H1 (cell line): ENCODE data around the gene ABCG8. TPM values are rescaled to one million over a fixed set of nuclear protein-coding genes. Genes with fewer than 3 reads are reported as not detected.

Experiments
- CTCF ChIA-PET: fragments of 300-600 bp; sonication (Branson Sonifier 250); formaldehyde crosslinking; loops from one replicate; lab custom pipeline; 2021; ENCODE audit not compliant: partially characterized antibody; lab: Charles Lee
- POLR2A ChIA-PET: fragments of 300-600 bp; sonication (Branson Sonifier 250); formaldehyde crosslinking; loops from one replicate; lab custom pipeline; 2021; ENCODE audit warnings: inconsistent platforms; ENCODE audit not compliant: partially characterized antibody; lab: Charles Lee
- DNase-seq, 2 experiments: peaks; one replicate each; pipeline versions ENCODE4 v3.0.0 to v3.0.0-alpha.2; 2010 to 2022; ENCODE audit warnings: low spot score in 2 of 2, low read depth in 1 of 2, mixed read lengths in 1 of 2
- FAIRE-seq: peaks from 2 replicates; lab custom pipeline; 2011; peaks lifted over from hg19 to GRCh38; lab: Jason Lieb, UNC
- H2AFZ ChIP-seq: 2 replicates; pipeline ENCODE4 v1.8.1; 2012; ENCODE audit warnings: low read length, inconsistent platforms
- H2AK5ac ChIP-seq: 2 replicates; pipeline ENCODE4 v1.6.1; 2013; ENCODE audit warnings: low read depth, low read length
- H2BK120ac ChIP-seq: replicated peaks from 2 replicates; pipeline ENCODE3; 2013; ENCODE audit warnings: low read depth, low read length, inconsistent platforms
- H2BK12ac ChIP-seq: 2 replicates; pipeline ENCODE4 v1.6.1; 2013; ENCODE audit warnings: low read depth, low read length
- H2BK15ac ChIP-seq: 2 replicates; pipeline ENCODE4 v1.6.1; 2013; ENCODE audit warnings: low read length
- H2BK20ac ChIP-seq: 2 replicates; pipeline ENCODE4 v1.6.1; 2013; ENCODE audit warnings: low read length
- H2BK5ac ChIP-seq: 2 replicates; pipeline ENCODE4 v1.6.1; 2013; ENCODE audit warnings: low read depth, low read length
- H3K14ac ChIP-seq: 2 replicates; pipeline ENCODE4 v1.6.1; 2013; ENCODE audit warnings: inconsistent platforms; ENCODE audit not compliant: insufficient read length
- H3K18ac ChIP-seq: 2 replicates; pipeline ENCODE4 v1.6.1; 2013; ENCODE audit warnings: low read length; ENCODE audit errors: extremely low read depth
- H3K23ac ChIP-seq: 2 replicates; pipeline ENCODE4 v1.6.1; 2013; ENCODE audit warnings: inconsistent platforms; ENCODE audit not compliant: insufficient read length
- H3K23me2 ChIP-seq: 2 replicates; pipeline ENCODE4 v1.6.1; 2013; ENCODE audit warnings: low read depth, low read length
- H3K27ac ChIP-seq: 2 replicates; pipeline ENCODE4 v1.6.1; 2011; ENCODE audit warnings: low read depth, low read length, inconsistent platforms
- H3K27me3 ChIP-seq, 4 experiments: replicated peaks in 1 of 4; 1 replicate in 1 of 4; 2 replicates in 3 of 4; pipeline versions ENCODE4 v1.6.1 to v1.8.1; 2011 to 2013; ENCODE audit warnings: low read length in 3 of 4, mild to moderate bottlenecking in 3 of 4, inconsistent platforms in 2 of 4, mixed read lengths in 2 of 4, moderate library complexity in 1 of 4; ENCODE audit not compliant: control insufficient read depth in 3 of 4, insufficient read depth in 3 of 4; ENCODE audit errors: extremely low read depth in 1 of 4
- H3K36me3 ChIP-seq, 4 experiments: 2 replicates each; pipeline versions ENCODE4 v1.6.1 to v1.8.1; 2011 to 2013; ENCODE audit warnings: mild to moderate bottlenecking in 4 of 4, low read length in 3 of 4, moderate library complexity in 2 of 4, control low read depth in 1 of 4, inconsistent platforms in 1 of 4; ENCODE audit not compliant: insufficient read depth in 4 of 4, control insufficient read depth in 2 of 4
- H3K4ac ChIP-seq: replicated peaks from 2 replicates; pipeline ENCODE3; 2013; ENCODE audit warnings: low read length, low read depth, mixed read lengths, inconsistent platforms; ENCODE audit not compliant: insufficient read length
- H3K4me1 ChIP-seq, 4 experiments: replicated peaks in 1 of 4; 1 replicate in 1 of 4; 2 replicates in 3 of 4; pipeline versions ENCODE4 v1.6.1 to v1.8.1; 2011 to 2013; ENCODE audit warnings: low read length in 3 of 4, inconsistent platforms in 2 of 4, mixed read lengths in 1 of 4; ENCODE audit not compliant: insufficient read depth in 4 of 4, control insufficient read depth in 3 of 4
- H3K4me2 ChIP-seq, 2 experiments: 2 replicates each; pipeline versions ENCODE4 v1.6.1 to v1.8.1; 2011 to 2013; ENCODE audit warnings: low read depth in 2 of 2, low read length in 2 of 2, control low read depth in 1 of 2, inconsistent platforms in 1 of 2, mild to moderate bottlenecking in 1 of 2; ENCODE audit not compliant: insufficient read depth in 1 of 2
- H3K4me3 ChIP-seq, 4 experiments: fragments of 200-600, 300-600 bp in 1 of 4; sonication (generic), shearing (Covaris generic), sonication (Bioruptor Twin) in 1 of 4; 2 replicates each; pipeline versions ENCODE4 v1.5.1 to v1.8.1; 2011 to 2016; ENCODE audit warnings: low read length in 4 of 4, low read depth in 3 of 4, control low read depth in 2 of 4, inconsistent platforms in 2 of 4, mild to moderate bottlenecking in 2 of 4, mixed read lengths in 1 of 4, moderate library complexity in 1 of 4; ENCODE audit not compliant: insufficient read depth in 2 of 4; ENCODE audit errors: extremely low read depth in 1 of 4
- H3K56ac ChIP-seq: replicated peaks from 2 replicates; pipeline ENCODE3; 2013; ENCODE audit warnings: low read depth, mild to moderate bottlenecking, mixed read lengths, low read length, inconsistent platforms; ENCODE audit not compliant: insufficient read length
- H3K79me1 ChIP-seq: 2 replicates; pipeline ENCODE4 v1.6.1; 2013; ENCODE audit warnings: low read depth, low read length, control low read depth
- H3K79me2 ChIP-seq, 2 experiments: 2 replicates each; pipeline versions ENCODE4 v1.6.1 to v1.8.1; 2012 to 2013; ENCODE audit warnings: low read length in 2 of 2, mild to moderate bottlenecking in 2 of 2, inconsistent platforms in 1 of 2; ENCODE audit not compliant: insufficient read depth in 2 of 2, control insufficient read depth in 1 of 2
- H3K9ac ChIP-seq, 4 experiments: replicated peaks in 1 of 4; 1 replicate in 1 of 4; 2 replicates in 3 of 4; pipeline versions ENCODE4 v1.6.1 to v1.8.1; 2011 to 2013; ENCODE audit warnings: low read depth in 3 of 4, low read length in 3 of 4, control low read depth in 2 of 4, mild to moderate bottlenecking in 2 of 4, moderate library complexity in 2 of 4, inconsistent platforms in 1 of 4; ENCODE audit errors: extremely low read depth in 1 of 4
- H3K9me3 ChIP-seq, 2 experiments: 2 replicates each; pipeline versions ENCODE4 v1.6.1 to v1.8.1; 2012 to 2013; ENCODE audit warnings: mild to moderate bottlenecking in 2 of 2, moderate library complexity in 2 of 2, control low read depth in 1 of 2, inconsistent platforms in 1 of 2, low read depth in 1 of 2, low read length in 1 of 2, mixed read lengths in 1 of 2; ENCODE audit not compliant: insufficient read depth in 2 of 2
- H4K20me1 ChIP-seq, 2 experiments: replicated peaks in 1 of 2; 2 replicates each; pipeline versions ENCODE3 to v1.8.1; 2011 to 2013; ENCODE audit warnings: inconsistent platforms in 2 of 2, low read length in 2 of 2, mild to moderate bottlenecking in 1 of 2; ENCODE audit not compliant: insufficient read depth in 2 of 2, control insufficient read depth in 1 of 2
- H4K5ac ChIP-seq: 2 replicates; pipeline ENCODE4 v1.6.1; 2013; ENCODE audit warnings: low read length, low read depth, mixed read lengths, inconsistent platforms; ENCODE audit not compliant: insufficient read length
- H4K8ac ChIP-seq: 2 replicates; pipeline ENCODE4 v1.8.0; 2013; ENCODE audit warnings: mild to moderate bottlenecking, moderate library complexity, low read length, inconsistent platforms; ENCODE audit not compliant: insufficient read depth; ENCODE audit errors: extremely low read depth
- H4K91ac ChIP-seq: replicated peaks from 2 replicates; pipeline ENCODE3; 2013; ENCODE audit warnings: low read length, mixed read lengths, inconsistent platforms; ENCODE audit not compliant: insufficient read length
- BRCA1 ChIP-seq: IDR thresholded peaks from 2 replicates; pipeline ENCODE4 v1.6.1; 2012; ENCODE audit warnings: low read depth, low read length, improper control_type of control experiment
- CHD2 ChIP-seq: IDR thresholded peaks from 2 replicates; pipeline ENCODE4 v1.6.1; 2012; ENCODE audit warnings: low read length, improper control_type of control experiment
- EP300 ChIP-seq, 2 experiments: IDR thresholded peaks; 1 replicate in 1 of 2; 2 replicates in 1 of 2; pipeline ENCODE4 v1.6.1; 2011 to 2012; ENCODE audit warnings: low read depth in 2 of 2, low read length in 2 of 2, mild to moderate bottlenecking in 2 of 2, borderline replicate concordance in 1 of 2, inconsistent platforms in 1 of 2, moderate library complexity in 1 of 2
- FOSL1 ChIP-seq: IDR thresholded peaks from 2 replicates; pipeline ENCODE4 v1.6.1; 2011; ENCODE audit warnings: mild to moderate bottlenecking, low read depth, low read length, moderate library complexity; ENCODE audit not compliant: insufficient read depth
- GTF2F1 ChIP-seq: IDR thresholded peaks from 2 replicates; pipeline ENCODE4 v1.6.1; 2012; ENCODE audit warnings: low read depth, low read length, improper control_type of control experiment, borderline replicate concordance
- KDM1A ChIP-seq: fragments of 200-600, 300-600 bp; sonication (generic); IDR thresholded peaks from 2 replicates; pipeline ENCODE4 v1.7.1; 2016; ENCODE audit warnings: mild to moderate bottlenecking, low read length, borderline replicate concordance
- KDM5A ChIP-seq: fragments of 200-600 bp; IDR thresholded peaks from 2 replicates; pipeline ENCODE4 v1.7.1; 2012; ENCODE audit warnings: mild to moderate bottlenecking, low read length, inconsistent platforms, mixed read lengths
- NANOG ChIP-seq: IDR thresholded peaks from 2 replicates; pipeline ENCODE4 v1.6.1; 2011; ENCODE audit warnings: low read length, low read depth, mild to moderate bottlenecking, inconsistent platforms; ENCODE audit not compliant: insufficient read depth, poor library complexity, severe bottlenecking
- RNF2 ChIP-seq: fragments of 200-900, 300-1000 bp; sonication (generic); IDR thresholded peaks from 2 replicates; pipeline ENCODE4 v1.7.1; 2016; ENCODE audit warnings: borderline replicate concordance, low read depth, mild to moderate bottlenecking, antibody characterized with exemption, low read length; ENCODE audit not compliant: poor library complexity, severe bottlenecking; ENCODE audit errors: missing control alignments
- SIX5 ChIP-seq: IDR thresholded peaks from 2 replicates; pipeline ENCODE4 v1.6.1; 2011; ENCODE audit warnings: mild to moderate bottlenecking, low read depth, low read length
- TBP ChIP-seq: IDR thresholded peaks from 2 replicates; pipeline ENCODE4 v1.6.1; 2011; ENCODE audit warnings: low read depth, low read length, improper control_type of control experiment
- WGBS, 2 experiments: shearing (Covaris generic) in 1 of 2; methylation state at CpG; one replicate each; pipeline versions ENCODE4 v1.1.6 to v1.1.7; 2013 to 2015; ENCODE audit warnings: low lambda C conversion rate in 2 of 2, mixed read lengths in 2 of 2, inconsistent platforms in 1 of 2, low coverage in 1 of 2, missing lambda C conversion rate in 1 of 2; ENCODE audit not compliant: insufficient replicate concordance in 2 of 2, insufficient coverage in 1 of 2, insufficient read length in 1 of 2; ENCODE audit errors: extremely low coverage in 1 of 2, missing lambda C conversion rate in 1 of 2; 5-methylcytosine and 5-hydroxymethylcytosine counted together
- polyA plus RNA-seq, 7 experiments: library from polyadenylated mRNA; depleted of rRNA in 3 of 7; stranded (reverse) in 5 of 7; unstranded in 2 of 7; fragments of >200 nt in 5 of 7; fragments of 200-250 nt in 2 of 7; gene quantifications; 1 replicate in 5 of 7; 2 replicates in 1 of 7; 4 replicates in 1 of 7; pipeline versions ENCODE4 v1.2.1 to v1.2.3, GENCODE V29; 2011 to 2013; ENCODE audit warnings: missing spikeins in 2 of 7, mixed read lengths in 2 of 7
- total RNA-seq: library from RNA; stranded (reverse); fragmentation: NEBNext Ultra II Directional; extraction: Animal tissue kit (Norgen Biotek cat#: 25700); gene quantifications from 2 replicates; pipeline ENCODE4 v1.2.1, GENCODE V29; 2021
- TF ChIP-seq, protein P1 (sequence below), 3 experiments: IDR thresholded peaks; 1 replicate in 2 of 3; 2 replicates in 1 of 3; pipeline versions ENCODE4 v1.5.1 to v1.6.1; 2011; ENCODE audit warnings: low read length in 3 of 3, mild to moderate bottlenecking in 3 of 3, inconsistent platforms in 2 of 3, low read depth in 1 of 3, moderate library complexity in 1 of 3; ENCODE audit not compliant: insufficient read depth in 1 of 3; ENCODE audit errors: control extremely low read depth in 1 of 3

Gene ABCG8
- total and polyA plus RNA-seq, 2 of the 8 experiments (the other 6 are each of a cell fraction or from before 2014, with no cell fraction given), result not detected

- no peak overlapping the region for H2BK15ac ChIP-seq
- H2BK120ac ChIP-seq, result no peak overlapping the region
- no peak overlapping the region for H2AK5ac ChIP-seq
- no peak overlapping the region for H2BK20ac ChIP-seq
- CTCF ChIA-PET, result no interaction called here
- H4K91ac ChIP-seq, result no peak overlapping the region
- no peak overlapping the region for H3K4me3 ChIP-seq
- 89% methylated on average over 3 of the region's 3 CpGs; no CpG with 5 or more reads in 1 of the 2 experiments for WGBS, 2 experiments
- no peaks in the 10 kb centered on the region for H4K20me1 ChIP-seq
- H2BK12ac ChIP-seq, result no peak overlapping the region
- no peaks in the 10 kb centered on the region for H3K27me3 ChIP-seq
- DNase-seq (peak in 1 of 2 experiments; percentile 17), FAIRE-seq (no peak)
- H3K9ac ChIP-seq, result no peak overlapping the region
- H3K27ac ChIP-seq, result no peak overlapping the region
- H3K36me3 ChIP-seq, result no peaks in the 10 kb centered on the region
- no peak overlapping the region for H4K8ac ChIP-seq
- H3K9me3 ChIP-seq, result no peaks in the 10 kb centered on the region
- H3K4me2 ChIP-seq, result no peak overlapping the region
- no peak overlapping the region for H3K56ac ChIP-seq
- no peak overlapping the region for H3K14ac ChIP-seq
- H3K79me2 ChIP-seq, result no peaks in the 10 kb centered on the region
- no peaks in the 10 kb centered on the region for H3K79me1 ChIP-seq
- no peak overlapping the region for H2AFZ ChIP-seq
- POLR2A ChIA-PET, result no interaction called here
- H3K4ac ChIP-seq, result no peak overlapping the region
- H3K4me1 ChIP-seq, result no peaks in the 10 kb centered on the region; a peak in 1 of 7 replicates
- H3K23ac ChIP-seq, result no peak overlapping the region
- H3K23me2 ChIP-seq, result no peaks in the 10 kb centered on the region
- H4K5ac ChIP-seq, result no peak overlapping the region
- no peak overlapping the region for H3K18ac ChIP-seq
- H2BK5ac ChIP-seq, result no peak overlapping the region
- TF ChIP-seq RNF2 (no peak), KDM5A (no peak), EP300 (IDR thresholded peaks at IDR 0.05; ENCODE audit: borderline replicate concordance in 1 of 2, low read depth in 2 of 2, low read length in 2 of 2) (no peak), KDM1A (no peak), GTF2F1 (no peak), CHD2 (no peak), BRCA1 (no peak), NANOG (no peak), SIX5 (no peak), TBP (no peak), FOSL1 (no peak)
- TF ChIP-seq, protein P1, sequence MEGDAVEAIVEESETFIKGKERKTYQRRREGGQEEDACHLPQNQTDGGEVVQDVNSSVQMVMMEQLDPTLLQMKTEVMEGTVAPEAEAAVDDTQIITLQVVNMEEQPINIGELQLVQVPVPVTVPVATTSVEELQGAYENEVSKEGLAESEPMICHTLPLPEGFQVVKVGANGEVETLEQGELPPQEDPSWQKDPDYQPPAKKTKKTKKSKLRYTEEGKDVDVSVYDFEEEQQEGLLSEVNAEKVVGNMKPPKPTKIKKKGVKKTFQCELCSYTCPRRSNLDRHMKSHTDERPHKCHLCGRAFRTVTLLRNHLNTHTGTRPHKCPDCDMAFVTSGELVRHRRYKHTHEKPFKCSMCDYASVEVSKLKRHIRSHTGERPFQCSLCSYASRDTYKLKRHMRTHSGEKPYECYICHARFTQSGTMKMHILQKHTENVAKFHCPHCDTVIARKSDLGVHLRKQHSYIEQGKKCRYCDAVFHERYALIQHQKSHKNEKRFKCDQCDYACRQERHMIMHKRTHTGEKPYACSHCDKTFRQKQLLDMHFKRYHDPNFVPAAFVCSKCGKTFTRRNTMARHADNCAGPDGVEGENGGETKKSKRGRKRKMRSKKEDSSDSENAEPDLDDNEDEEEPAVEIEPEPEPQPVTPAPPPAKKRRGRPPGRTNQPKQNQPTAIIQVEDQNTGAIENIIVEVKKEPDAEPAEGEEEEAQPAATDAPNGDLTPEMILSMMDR (IDR thresholded peaks at IDR 0.05; ENCODE audit: control extremely low read depth in 1 of 3, insufficient read depth in 1 of 3, low read depth in 1 of 3, low read length in 3 of 3), result no peak
Measured at GRCh38 chr2:43854671-43855070, 15.9 kb downstream of the ABCG8 start.
